ENCODE results near the gene CREB1. TPM values are rescaled to one million over a fixed set of nuclear protein-coding genes. Genes with fewer than 3 reads are reported as not detected.
"Not testable (repeated sequence)": the region's sequence is repeated elsewhere in the genome, so short reads cannot be mapped to it uniquely, and the experiment has no call there.

Gene CREB1
- total RNA-seq, 2 donors from 2014 or later = 84.2 to 97.5 TPM

DNA sequence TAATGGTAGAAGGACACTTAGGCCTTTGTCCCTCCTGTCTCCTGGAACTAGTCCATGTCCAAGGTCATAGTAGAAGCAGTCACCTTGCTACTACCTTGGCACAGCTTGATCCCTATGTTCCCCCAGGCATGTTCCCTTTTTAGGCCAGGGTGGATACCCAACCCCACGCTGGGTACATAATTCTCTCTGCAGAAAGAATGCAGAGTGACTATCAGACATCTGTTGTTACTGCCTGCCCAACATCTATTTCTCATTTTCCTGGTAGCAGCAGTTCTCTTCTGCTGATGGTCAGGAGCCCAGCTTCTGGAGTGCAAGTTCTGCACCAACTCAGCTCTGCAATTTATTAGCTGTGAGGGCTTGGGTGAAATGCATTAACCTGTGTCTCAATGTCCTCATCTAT is 99.8 kb downstream of the CREB1 start:
- Mint-ChIP-seq H3K36me3 (ENCODE audit: low read depth) (peaks cover 2% of the 10 kb centered on the region), H3K4me3 (no peak overlapping the region), H3K27ac (no peak overlapping the region), H3K27me3 (no peaks in the 10 kb centered on the region), H3K4me1 (peaks cover 7% of the 10 kb centered on the region), H3K9me3 (no peaks in the 10 kb centered on the region)
- ATAC-seq (replicated peaks) = no peak

DNA sequence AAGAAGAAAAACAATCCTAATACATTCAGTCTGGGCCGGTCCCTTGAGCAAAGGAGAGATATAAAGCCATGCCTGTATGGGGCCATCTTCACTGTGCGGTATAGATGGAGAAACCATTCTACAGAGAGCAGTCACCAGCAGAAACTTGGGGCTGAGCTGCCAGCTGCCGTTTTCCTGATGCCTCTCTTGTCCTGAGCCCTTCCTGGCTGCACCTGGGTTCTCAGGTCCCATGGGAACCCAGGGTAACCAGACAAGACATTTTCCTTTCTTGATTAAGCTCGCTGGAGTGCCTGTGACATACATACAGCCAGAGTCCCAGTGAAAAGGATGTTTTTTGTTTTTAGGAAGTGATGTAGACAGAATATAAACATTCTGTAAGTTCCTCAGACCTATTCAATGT is 100.7 kb downstream of the CREB1 start:
- Mint-ChIP-seq H3K4me1 (peaks cover 7% of the 10 kb centered on the region), H3K36me3 (ENCODE audit: low read depth) (no peaks in the 10 kb centered on the region)

DNA sequence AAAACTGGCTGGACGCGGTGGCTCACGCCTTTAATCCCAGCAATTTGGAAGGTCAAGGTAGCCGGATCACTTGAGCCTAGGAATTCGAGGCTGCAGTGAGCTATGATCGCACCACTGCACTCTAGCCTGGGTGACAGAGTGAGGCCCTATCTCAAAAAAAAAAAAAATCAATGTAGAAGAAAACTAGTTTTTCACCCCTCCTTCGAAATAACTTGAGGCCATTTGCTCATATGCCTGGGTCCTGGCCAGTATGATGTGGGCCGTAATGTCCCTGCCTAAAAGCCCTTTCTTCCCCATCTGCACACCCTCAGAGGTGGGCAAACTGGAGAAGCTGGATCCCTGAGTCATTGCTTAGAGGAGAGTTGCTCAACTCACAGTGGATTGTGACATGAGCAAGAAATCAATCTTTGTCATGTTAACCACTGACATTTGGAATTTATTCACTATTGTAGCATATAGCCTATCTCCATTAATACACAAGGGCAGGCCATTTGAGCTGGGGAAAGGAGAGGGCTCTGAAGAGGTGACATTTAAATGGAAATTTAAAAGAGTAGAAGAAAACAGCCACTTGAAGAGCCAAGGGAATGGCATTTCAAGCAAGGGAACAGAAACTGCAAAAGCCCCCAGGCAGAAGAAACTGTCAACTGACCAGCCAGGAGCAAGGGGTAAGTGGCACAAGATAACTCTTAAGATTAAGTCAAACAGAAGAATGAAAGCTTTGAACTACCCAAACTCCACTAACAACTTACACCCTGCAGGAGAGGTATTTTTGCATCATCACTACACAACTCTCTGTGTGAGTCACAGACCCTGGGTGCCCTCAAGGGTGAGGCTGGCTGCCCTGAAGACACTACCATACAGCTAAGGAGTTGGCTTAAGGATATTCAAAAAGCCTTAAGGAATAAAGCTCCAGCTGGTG is 103.1 kb downstream of the CREB1 start:
- Mint-ChIP-seq H3K27me3 (no peaks in the 10 kb centered on the region), H3K9me3 (no peaks in the 10 kb centered on the region), H3K4me3 (no peak overlapping the region), H3K27ac (no peak overlapping the region), H3K4me1 (no peaks in the 10 kb centered on the region), H3K36me3 (ENCODE audit: low read depth) (no peaks in the 10 kb centered on the region)
- ATAC-seq (replicated peaks) = peak; percentile 85

More for the DNA sequence above, 100.7 kb downstream of the CREB1 start:
- Mint-ChIP-seq H3K27ac (no peak overlapping the region), H3K27me3 (no peaks in the 10 kb centered on the region), H3K4me3 (no peak overlapping the region), H3K9me3 (no peaks in the 10 kb centered on the region)
- no peak for ATAC-seq (replicated peaks)

DNA sequence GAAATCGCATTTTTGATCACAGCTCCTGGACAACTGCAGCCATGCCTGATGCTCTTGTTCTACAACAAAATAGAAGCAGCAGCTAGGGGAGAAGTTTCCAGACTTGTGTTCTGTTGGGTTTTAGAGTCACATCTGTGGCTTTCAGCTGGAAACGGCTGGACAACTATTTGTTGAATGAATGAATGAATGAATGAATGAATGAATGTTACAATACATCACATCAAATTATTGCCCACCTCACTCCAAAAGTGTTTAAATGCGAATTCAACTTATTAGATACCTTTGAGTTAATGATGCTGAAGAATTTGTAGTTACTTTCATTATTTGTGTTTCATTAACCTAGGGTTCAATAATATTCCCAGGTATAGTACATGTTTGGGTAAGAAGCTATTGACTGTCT is 103.9 kb downstream of the CREB1 start:
- no peak for ATAC-seq (replicated peaks)
- no peaks in the 10 kb centered on the region for H3K27me3 Mint-ChIP-seq
- no peaks in the 10 kb centered on the region for H3K9me3 Mint-ChIP-seq
- H3K27ac Mint-ChIP-seq = no peak overlapping the region
- no peaks in the 10 kb centered on the region for H3K36me3 Mint-ChIP-seq (ENCODE audit: low read depth)
- H3K4me3 Mint-ChIP-seq = no peak overlapping the region
- H3K4me1 Mint-ChIP-seq = no peaks in the 10 kb centered on the region

DNA sequence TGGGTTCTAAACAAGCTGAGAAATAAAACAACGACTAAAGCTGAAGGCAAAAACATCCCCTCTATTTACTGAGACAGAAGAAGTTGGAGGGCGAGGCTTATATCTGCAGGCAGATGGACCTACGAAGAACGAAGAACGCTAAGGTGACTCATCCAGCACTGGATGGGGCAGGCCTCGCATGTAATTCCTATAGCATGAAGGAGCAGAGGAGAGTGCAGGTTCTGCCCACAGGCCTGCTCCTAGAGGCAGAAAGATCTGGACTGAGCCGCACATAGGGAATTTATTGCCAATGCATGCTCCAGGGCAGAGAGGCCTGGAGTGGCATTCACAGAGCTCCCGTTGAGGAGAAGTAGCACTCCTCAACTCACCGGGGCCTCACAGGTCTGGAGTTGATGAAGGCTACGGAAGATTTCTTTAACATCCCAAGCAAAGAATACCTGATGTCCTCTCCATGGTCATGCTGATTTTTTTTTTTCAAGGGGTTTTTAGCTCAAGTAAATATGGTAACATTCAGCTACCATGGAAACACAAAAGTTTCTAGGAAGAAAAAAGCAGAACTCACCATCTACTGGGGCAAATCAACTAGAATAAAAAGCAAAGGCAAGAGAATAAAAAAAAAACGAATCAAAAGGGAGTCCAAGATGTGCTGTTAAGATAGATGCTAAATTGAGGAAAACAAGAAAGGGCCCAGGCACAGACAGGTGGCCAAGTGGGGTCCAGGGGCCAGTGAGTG is 105.9 kb downstream of the CREB1 start:
- Mint-ChIP-seq H3K27me3 (no peaks in the 10 kb centered on the region), H3K4me3 (no peak overlapping the region), H3K36me3 (ENCODE audit: low read depth) (no peaks in the 10 kb centered on the region), H3K4me1 (no peaks in the 10 kb centered on the region), H3K9me3 (no peaks in the 10 kb centered on the region), H3K27ac (no peak overlapping the region)
- no peak for ATAC-seq (replicated peaks)

DNA sequence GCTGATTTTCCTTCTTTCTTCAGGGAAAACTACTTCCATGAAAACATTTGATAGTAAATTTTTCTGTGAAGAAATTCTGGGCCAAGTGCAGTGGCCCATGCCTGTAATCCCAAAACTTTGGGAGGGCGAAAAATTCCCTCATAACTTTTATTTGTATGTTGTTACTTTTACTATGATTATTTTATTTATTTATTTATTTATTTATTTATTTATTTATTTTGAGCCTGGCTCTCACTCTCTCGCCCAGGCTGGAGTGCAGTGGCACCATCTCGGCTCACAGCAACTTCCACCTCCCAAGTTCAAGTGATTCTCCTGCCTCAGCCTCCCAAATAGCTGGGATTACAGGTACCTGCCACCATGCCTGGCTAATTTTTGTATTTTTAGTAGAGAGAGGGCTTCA is 109.5 kb downstream of the CREB1 start:
- H3K4me1 Mint-ChIP-seq; H3K27ac Mint-ChIP-seq; H3K9me3 Mint-ChIP-seq; H3K4me3 Mint-ChIP-seq; H3K36me3 Mint-ChIP-seq (ENCODE audit: low read depth); ATAC-seq (replicated peaks); H3K27me3 Mint-ChIP-seq: not testable (repeated sequence)

DNA sequence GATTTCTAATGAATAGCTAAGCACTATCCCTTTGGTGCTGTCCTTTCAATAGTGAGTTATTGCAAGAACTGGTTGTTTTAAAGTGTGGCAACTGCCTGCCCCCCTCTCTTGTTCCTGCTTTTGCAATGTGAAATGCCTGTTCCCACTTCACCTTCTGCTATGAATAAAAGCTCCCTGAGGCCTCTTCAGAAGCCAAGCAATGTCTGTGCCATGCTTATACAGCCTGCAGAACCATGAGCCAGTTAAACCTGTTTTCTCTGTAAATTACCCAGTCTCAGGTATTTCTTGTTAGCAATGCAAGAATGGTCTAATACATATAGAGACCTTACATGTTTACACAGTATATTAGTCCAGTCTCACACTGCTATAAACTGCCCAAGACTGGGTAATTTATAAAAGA is 110.4 kb downstream of the CREB1 start:
- Mint-ChIP-seq H3K9me3 (no peaks in the 10 kb centered on the region), H3K27ac (no peak overlapping the region), H3K4me3 (no peak overlapping the region), H3K4me1 (no peaks in the 10 kb centered on the region), H3K36me3 (ENCODE audit: low read depth) (no peaks in the 10 kb centered on the region), H3K27me3 (no peaks in the 10 kb centered on the region)
- ATAC-seq (replicated peaks) = no peak

DNA sequence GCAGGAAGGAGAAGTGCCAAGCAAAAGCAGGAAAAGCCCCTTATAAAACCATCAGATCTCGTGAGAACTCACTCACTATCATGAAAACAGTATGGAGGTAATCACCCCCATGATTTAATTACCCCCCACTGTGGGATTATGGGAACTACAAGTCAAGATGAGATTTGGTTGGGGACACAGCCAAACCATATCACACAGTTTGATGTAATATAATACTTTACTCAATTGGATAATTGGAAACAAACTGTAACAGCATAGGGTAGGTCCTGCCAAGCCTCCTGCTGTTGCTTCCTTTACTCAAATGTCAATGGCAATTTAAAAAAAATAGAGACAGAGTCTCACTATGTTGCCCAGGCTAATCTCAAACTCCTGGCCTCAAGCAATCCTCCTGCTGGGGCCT is 110.9 kb downstream of the CREB1 start:
- no peaks in the 10 kb centered on the region for H3K36me3 Mint-ChIP-seq (ENCODE audit: low read depth)
- no peak for ATAC-seq (replicated peaks)
- H3K4me1 Mint-ChIP-seq = no peaks in the 10 kb centered on the region
- H3K27me3 Mint-ChIP-seq = no peaks in the 10 kb centered on the region
- no peak overlapping the region for H3K4me3 Mint-ChIP-seq
- no peak overlapping the region for H3K27ac Mint-ChIP-seq
- H3K9me3 Mint-ChIP-seq = no peaks in the 10 kb centered on the region

DNA sequence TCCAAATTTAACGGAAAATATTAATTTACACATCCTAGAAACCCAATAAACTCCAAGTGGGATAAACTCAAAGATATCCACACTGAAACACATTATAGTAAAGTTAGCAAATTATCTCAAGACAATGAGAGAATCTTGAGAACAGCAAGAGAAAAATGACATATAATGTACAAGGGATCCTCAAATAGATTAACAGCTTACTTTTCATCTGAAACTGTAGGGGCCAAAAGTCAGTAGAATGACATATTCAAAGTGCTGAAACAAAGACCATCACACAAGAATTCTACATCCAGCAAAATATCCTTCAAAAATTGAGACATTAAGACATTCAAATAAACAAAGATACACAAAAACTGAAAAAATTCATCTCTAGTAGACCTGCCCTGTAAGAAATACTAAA is 114.1 kb downstream of the CREB1 start:
- H3K27me3 Mint-ChIP-seq = no peaks in the 10 kb centered on the region
- no peak overlapping the region for H3K27ac Mint-ChIP-seq
- no peaks in the 10 kb centered on the region for H3K9me3 Mint-ChIP-seq
- H3K4me1 Mint-ChIP-seq = no peaks in the 10 kb centered on the region
- H3K4me3 Mint-ChIP-seq = no peak overlapping the region
- no peaks in the 10 kb centered on the region for H3K36me3 Mint-ChIP-seq (ENCODE audit: low read depth)
- no peak for ATAC-seq (replicated peaks)

DNA sequence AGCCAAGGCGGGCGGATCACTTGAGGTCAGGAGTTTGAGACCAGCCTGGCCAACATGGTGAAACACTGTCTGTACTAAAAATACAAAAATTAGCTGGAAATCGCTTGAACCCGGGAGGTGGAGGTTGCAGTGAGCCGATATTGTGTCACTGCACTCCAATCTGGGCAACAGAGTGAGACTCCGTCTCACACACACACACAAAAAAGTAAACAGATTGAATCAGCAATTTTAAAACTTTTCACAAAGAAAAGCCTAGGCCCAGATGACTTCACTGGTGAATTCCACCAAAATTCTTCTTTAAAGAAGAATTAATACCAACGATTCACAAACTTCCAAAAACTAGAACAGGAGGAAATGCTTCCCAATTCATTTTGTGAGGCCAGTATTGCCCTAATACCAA is 116.8 kb downstream of the CREB1 start:
- not testable (repeated sequence) for H3K9me3 Mint-ChIP-seq; ATAC-seq (replicated peaks); H3K27ac Mint-ChIP-seq; H3K27me3 Mint-ChIP-seq; H3K36me3 Mint-ChIP-seq (ENCODE audit: low read depth); H3K4me1 Mint-ChIP-seq; H3K4me3 Mint-ChIP-seq

Other genes with a start within 250 kb of the CREB1 start
- 10 to 100 TPM; 10.8 to 20.4 TPM for gene METTL21A, start 95.4 kb downstream of the CREB1 start, total RNA-seq
- gene CCNYL1, start 181.7 kb downstream of the CREB1 start, total RNA-seq = 1 to 10 TPM; 3.4 to 6.8 TPM
- 1 to 10 TPM in 1 of 2 donors, under 1 TPM in 1; 0.54 to 1.2 TPM for gene FZD5, start 239.9 kb downstream of the CREB1 start, total RNA-seq